ENCODE data around the gene MYRF.

Gene MYRF

GRCh38 chr11:61768376-61769076 is 16.1 kb downstream of the MYRF start:
- no peaks in the 10 kb centered on the region for H3K27me3 ChIP-seq (ENCODE audit: control insufficient read depth, insufficient read depth, low read length)
- no peaks in the 10 kb centered on the region for H3K9me3 ChIP-seq (ENCODE audit: control insufficient read depth, low read length)
- H3K4me1 ChIP-seq (ENCODE audit: control insufficient read depth, insufficient read depth, low read length), result peaks cover 92% of the 10 kb centered on the region
- no peak overlapping the region for H3K4me3 ChIP-seq (ENCODE audit: low read length)
- peak overlapping the region; percentile 71 for H3K9ac ChIP-seq (ENCODE audit: low read length)
- H3K36me3 ChIP-seq (ENCODE audit: control insufficient read depth, insufficient read depth, low read length), result peaks cover 4% of the 10 kb centered on the region

- Histone ChIP-seq H3K36me3 (ENCODE audit: control insufficient read depth, insufficient read depth, low read length) (peaks cover 4% of the 10 kb centered on the region), H3K4me3 (ENCODE audit: low read length) (peak overlapping the region; percentile 14), H3K9ac (ENCODE audit: low read length) (peak overlapping the region; percentile 71), H3K9me3 (ENCODE audit: control insufficient read depth, low read length) (no peaks in the 10 kb centered on the region), H3K27me3 (ENCODE audit: control insufficient read depth, insufficient read depth, low read length) (no peaks in the 10 kb centered on the region), H3K4me1 (ENCODE audit: control insufficient read depth, insufficient read depth, low read length) (peaks cover 85% of the 10 kb centered on the region)
Observed at GRCh38 chr11:61769169-61769920, 16.9 kb downstream of the MYRF start.

- H3K4me1 ChIP-seq (ENCODE audit: control insufficient read depth, insufficient read depth, low read length), result peaks cover 84% of the 10 kb centered on the region
- no peaks in the 10 kb centered on the region for H3K27me3 ChIP-seq (ENCODE audit: control insufficient read depth, insufficient read depth, low read length)
- peak overlapping the region; percentile 14 for H3K4me3 ChIP-seq (ENCODE audit: low read length)
- peak overlapping the region; percentile 71 for H3K9ac ChIP-seq (ENCODE audit: low read length)
- H3K9me3 ChIP-seq (ENCODE audit: control insufficient read depth, low read length), result no peaks in the 10 kb centered on the region
- H3K36me3 ChIP-seq (ENCODE audit: control insufficient read depth, insufficient read depth, low read length), result peaks cover 4% of the 10 kb centered on the region
Observed at GRCh38 chr11:61769946-61770683, 17.7 kb downstream of the MYRF start.

GRCh38 chr11:61771195-61771894 is 18.9 kb downstream of the MYRF start:
- no peak overlapping the region for H3K9ac ChIP-seq (ENCODE audit: low read length)
- H3K36me3 ChIP-seq (ENCODE audit: control insufficient read depth, insufficient read depth, low read length), result peaks cover 9% of the 10 kb centered on the region
- no peaks in the 10 kb centered on the region for H3K27me3 ChIP-seq (ENCODE audit: control insufficient read depth, insufficient read depth, low read length)
- H3K9me3 ChIP-seq (ENCODE audit: control insufficient read depth, low read length), result no peaks in the 10 kb centered on the region
- peaks cover 84% of the 10 kb centered on the region for H3K4me1 ChIP-seq (ENCODE audit: control insufficient read depth, insufficient read depth, low read length)
- H3K4me3 ChIP-seq (ENCODE audit: low read length), result no peak overlapping the region

GRCh38 chr11:61771985-61772455 is 19.6 kb downstream of the MYRF start:
- peaks cover 84% of the 10 kb centered on the region for H3K4me1 ChIP-seq (ENCODE audit: control insufficient read depth, insufficient read depth, low read length)
- H3K9ac ChIP-seq (ENCODE audit: low read length), result peak overlapping the region; percentile 53
- H3K36me3 ChIP-seq (ENCODE audit: control insufficient read depth, insufficient read depth, low read length), result peaks cover 9% of the 10 kb centered on the region
- no peak overlapping the region for H3K4me3 ChIP-seq (ENCODE audit: low read length)
- no peaks in the 10 kb centered on the region for H3K27me3 ChIP-seq (ENCODE audit: control insufficient read depth, insufficient read depth, low read length)
- no peaks in the 10 kb centered on the region for H3K9me3 ChIP-seq (ENCODE audit: control insufficient read depth, low read length)

GRCh38 chr11:61773356-61773755 is 20.9 kb downstream of the MYRF start:
- Histone ChIP-seq H3K9me3 (ENCODE audit: control insufficient read depth, low read length) (no peaks in the 10 kb centered on the region), H3K9ac (ENCODE audit: low read length) (no peak overlapping the region), H3K4me1 (ENCODE audit: control insufficient read depth, insufficient read depth, low read length) (peaks cover 73% of the 10 kb centered on the region), H3K4me3 (ENCODE audit: low read length) (no peak overlapping the region), H3K27me3 (ENCODE audit: control insufficient read depth, insufficient read depth, low read length) (no peaks in the 10 kb centered on the region), H3K36me3 (ENCODE audit: control insufficient read depth, insufficient read depth, low read length) (peaks cover 16% of the 10 kb centered on the region)

GRCh38 chr11:61773809-61774208 is 21.4 kb downstream of the MYRF start:
- no peaks in the 10 kb centered on the region for H3K27me3 ChIP-seq (ENCODE audit: control insufficient read depth, insufficient read depth, low read length)
- peaks cover 69% of the 10 kb centered on the region for H3K4me1 ChIP-seq (ENCODE audit: control insufficient read depth, insufficient read depth, low read length)
- no peak overlapping the region for H3K9ac ChIP-seq (ENCODE audit: low read length)
- H3K4me3 ChIP-seq (ENCODE audit: low read length), result no peak overlapping the region
- H3K9me3 ChIP-seq (ENCODE audit: control insufficient read depth, low read length), result no peaks in the 10 kb centered on the region
- H3K36me3 ChIP-seq (ENCODE audit: control insufficient read depth, insufficient read depth, low read length), result peaks cover 19% of the 10 kb centered on the region

- H3K9ac ChIP-seq (ENCODE audit: low read length), result no peak overlapping the region
- H3K27me3 ChIP-seq (ENCODE audit: control insufficient read depth, insufficient read depth, low read length), result no peaks in the 10 kb centered on the region
- no peaks in the 10 kb centered on the region for H3K9me3 ChIP-seq (ENCODE audit: control insufficient read depth, low read length)
- H3K4me3 ChIP-seq (ENCODE audit: low read length), result no peak overlapping the region
- peaks cover 63% of the 10 kb centered on the region for H3K4me1 ChIP-seq (ENCODE audit: control insufficient read depth, insufficient read depth, low read length)
- peaks cover 19% of the 10 kb centered on the region for H3K36me3 ChIP-seq (ENCODE audit: control insufficient read depth, insufficient read depth, low read length)
Observed at GRCh38 chr11:61774411-61774810, 22.0 kb downstream of the MYRF start.

- H3K4me1 ChIP-seq (ENCODE audit: control insufficient read depth, insufficient read depth, low read length), result peaks cover 56% of the 10 kb centered on the region
- H3K4me3 ChIP-seq (ENCODE audit: low read length), result no peak overlapping the region
- H3K9me3 ChIP-seq (ENCODE audit: control insufficient read depth, low read length), result no peaks in the 10 kb centered on the region
- H3K27me3 ChIP-seq (ENCODE audit: control insufficient read depth, insufficient read depth, low read length), result no peaks in the 10 kb centered on the region
- H3K9ac ChIP-seq (ENCODE audit: low read length), result no peak overlapping the region
- H3K36me3 ChIP-seq (ENCODE audit: control insufficient read depth, insufficient read depth, low read length), result peaks cover 19% of the 10 kb centered on the region
Observed at GRCh38 chr11:61775106-61775505, 22.7 kb downstream of the MYRF start.

GRCh38 chr11:61775606-61776554 is 23.4 kb downstream of the MYRF start:
- H3K4me1 ChIP-seq (ENCODE audit: control insufficient read depth, insufficient read depth, low read length), result peaks cover 50% of the 10 kb centered on the region
- no peak overlapping the region for H3K4me3 ChIP-seq (ENCODE audit: low read length)
- H3K36me3 ChIP-seq (ENCODE audit: control insufficient read depth, insufficient read depth, low read length), result peaks cover 19% of the 10 kb centered on the region
- peak overlapping the region; percentile 39 for H3K9ac ChIP-seq (ENCODE audit: low read length)
- H3K9me3 ChIP-seq (ENCODE audit: control insufficient read depth, low read length), result no peaks in the 10 kb centered on the region
- H3K27me3 ChIP-seq (ENCODE audit: control insufficient read depth, insufficient read depth, low read length), result no peaks in the 10 kb centered on the region
